GM19324 (cell line): ENCODE measurements around the gene CD300A.
"Not testable (repeated sequence)": the region's sequence is repeated elsewhere in the genome, so short reads cannot be mapped to it uniquely, and the experiment has no call there.

Experiments used
- ATAC-seq: cut with Tn5 transposase; IDR thresholded peaks from one replicate; pipeline ENCODE4 v1.9.1; 2021; ENCODE audit warnings: mild to moderate bottlenecking, moderate library complexity; ENCODE audit not compliant: unreplicated experiment, low FRiP score

Gene CD300A

DNA sequence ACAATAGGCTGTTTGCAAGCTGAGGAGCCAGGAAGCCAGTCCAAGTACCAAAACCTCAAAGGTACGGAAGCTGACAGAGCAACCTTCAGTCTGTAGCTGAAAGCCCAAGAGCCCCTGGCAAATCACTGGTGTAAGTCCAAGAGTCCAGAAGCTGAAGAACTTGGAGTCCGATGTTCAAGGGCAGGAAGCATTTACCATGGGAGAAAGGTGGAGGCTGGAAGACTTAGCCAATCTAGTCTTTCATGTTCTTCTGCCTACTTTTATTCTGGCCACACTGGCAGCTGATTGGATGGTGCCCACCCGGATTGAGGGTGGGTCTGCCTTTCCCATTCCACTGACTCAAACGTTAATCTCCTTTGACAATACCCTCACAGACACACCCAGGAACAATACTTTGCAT, 49.5 kb downstream of the CD300A start:
- no peak for ATAC-seq

DNA sequence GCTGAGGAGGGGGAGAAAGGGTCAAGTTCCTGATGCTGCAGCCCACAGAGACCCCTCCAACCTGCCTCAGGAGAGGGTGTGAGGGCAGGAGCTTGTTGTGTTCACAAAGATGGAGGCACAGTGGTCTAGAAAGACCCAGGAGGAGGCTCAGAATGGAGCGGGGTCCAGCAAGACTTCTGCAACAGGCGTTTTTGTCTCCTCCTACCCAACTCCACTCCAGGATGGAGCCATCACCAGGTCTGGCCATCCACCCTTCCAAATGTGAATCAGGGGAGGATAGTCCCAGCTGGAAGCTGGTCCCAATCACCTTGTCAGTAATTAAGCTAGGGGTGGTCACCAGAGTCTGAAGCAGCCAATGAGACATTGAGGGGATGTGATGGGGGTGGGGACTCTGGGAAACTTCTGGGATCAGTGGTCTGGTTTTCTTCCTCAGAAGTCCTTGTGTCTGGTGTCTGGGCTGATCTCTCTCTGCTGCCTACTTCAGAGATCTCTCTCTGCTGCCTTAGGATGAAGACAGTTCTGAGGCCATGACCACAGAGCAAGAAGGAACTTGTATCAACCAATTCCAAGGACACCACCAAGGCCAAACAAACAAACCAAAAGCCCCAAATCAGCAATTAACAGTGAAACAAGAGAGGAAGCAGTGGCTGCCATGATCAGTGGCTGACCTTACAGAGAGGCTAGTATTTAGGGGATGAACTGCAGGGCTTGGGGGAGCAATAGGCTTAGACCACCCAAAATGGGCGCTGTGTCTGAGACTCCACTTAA, 50.3 kb downstream of the CD300A start:
- no peak for ATAC-seq

- ATAC-seq, result not testable (repeated sequence)
Measured at GRCh38 chr17:74518413-74518981, 52.1 kb downstream of the CD300A start.

DNA sequence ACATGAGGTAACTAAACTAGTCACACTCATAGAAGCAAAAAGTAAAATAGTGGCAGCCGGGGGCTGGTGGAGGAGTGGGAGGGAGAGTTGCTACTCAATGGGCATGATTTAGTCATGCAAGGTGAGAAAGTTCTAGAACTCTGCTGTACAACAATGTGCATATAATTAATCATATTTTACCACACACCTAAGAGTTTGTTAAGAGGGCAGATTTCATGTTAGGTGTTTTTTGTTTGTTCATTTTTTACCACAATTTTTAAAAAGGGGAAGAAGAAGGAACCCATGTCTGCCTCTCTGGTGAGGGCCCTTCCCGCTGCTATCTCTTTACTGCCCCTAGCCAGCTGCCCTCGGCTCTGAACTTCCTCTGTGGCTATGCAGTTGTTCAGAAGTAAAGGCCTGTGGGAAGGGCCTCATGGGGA, 53.6 kb downstream of the CD300A start:
- ATAC-seq, result no peak

DNA sequence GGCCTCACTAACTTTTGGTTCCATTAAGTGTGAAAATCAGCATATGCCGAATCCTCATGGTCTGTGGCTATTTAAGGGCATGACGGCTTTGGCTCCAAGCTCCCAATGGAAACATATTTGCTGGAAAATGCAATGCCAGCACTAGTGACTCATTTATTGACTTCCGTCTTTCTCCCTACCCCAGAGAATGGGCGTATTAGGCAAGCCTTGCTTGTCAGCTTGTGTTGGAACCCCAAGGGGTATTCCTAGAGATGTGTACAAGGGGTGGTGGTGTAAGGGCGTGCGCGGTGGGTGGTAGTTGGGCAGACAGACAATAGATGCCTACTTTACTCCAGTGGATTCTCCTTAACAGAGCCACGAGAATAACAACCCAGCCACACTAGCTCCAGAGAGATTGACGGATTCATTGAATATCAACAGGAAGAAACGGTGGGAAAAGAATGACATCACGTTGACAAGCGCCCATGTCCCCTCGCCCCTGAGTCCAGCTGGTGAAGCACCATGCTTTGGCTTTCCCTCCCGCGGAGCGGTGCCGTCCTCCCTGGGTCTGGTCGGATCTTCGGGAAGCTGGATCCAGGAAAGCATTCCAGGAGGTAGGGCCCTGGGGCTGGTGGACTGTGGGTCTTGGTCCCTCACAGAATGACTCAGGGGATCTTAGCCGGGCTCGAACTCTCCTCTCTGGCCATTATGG, 54.5 kb downstream of the CD300A start:
- no peak for ATAC-seq

- no peak for ATAC-seq
Measured at GRCh38 chr17:74521701-74522201, 55.3 kb downstream of the CD300A start.

DNA sequence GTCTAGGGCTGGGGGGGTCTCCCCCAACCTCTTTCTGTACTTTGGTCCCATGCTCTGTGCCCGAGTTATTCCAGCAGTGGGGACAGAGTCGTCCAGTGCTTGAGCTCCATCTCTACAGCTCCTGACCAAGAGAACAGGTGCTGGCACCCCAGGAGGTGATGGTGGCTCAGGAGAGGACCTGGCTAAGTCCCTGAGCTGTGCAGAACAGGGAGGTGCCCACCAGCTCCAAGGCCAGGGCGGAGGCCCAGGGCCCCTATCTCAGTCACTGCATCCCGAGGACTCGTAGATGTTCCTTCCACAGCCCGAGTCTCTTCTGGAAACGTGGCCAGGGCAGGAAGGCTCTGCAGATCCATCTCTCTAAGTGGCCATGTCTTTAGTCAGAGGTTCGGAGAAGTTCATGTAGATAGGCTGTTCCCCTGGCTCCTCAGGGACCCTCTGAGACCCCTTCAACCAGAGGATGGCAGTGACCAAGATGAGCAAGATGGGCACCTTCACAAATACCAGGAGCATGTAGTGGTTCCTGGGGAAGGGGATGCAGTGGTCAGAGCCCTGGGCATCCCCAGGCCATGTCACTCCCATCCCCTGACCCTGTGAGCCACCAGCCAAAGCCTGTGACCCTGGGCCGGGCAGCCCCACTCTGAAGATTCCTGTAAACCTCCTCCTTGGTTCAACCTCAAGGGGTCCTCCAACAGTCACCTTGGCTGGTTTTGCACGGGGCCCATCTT, 56.1 kb downstream of the CD300A start:
- no peak for ATAC-seq

GRCh38 chr17:74523308-74523707, 56.9 kb downstream of the CD300A start:
- no peak for ATAC-seq

GRCh38 chr17:74524653-74525464, 58.4 kb downstream of the CD300A start:
- no peak for ATAC-seq

- no peak for ATAC-seq
Measured at GRCh38 chr17:74525465-74525725, 59.0 kb downstream of the CD300A start.

GRCh38 chr17:74525781-74526288, 59.4 kb downstream of the CD300A start:
- no peak for ATAC-seq

DNA sequence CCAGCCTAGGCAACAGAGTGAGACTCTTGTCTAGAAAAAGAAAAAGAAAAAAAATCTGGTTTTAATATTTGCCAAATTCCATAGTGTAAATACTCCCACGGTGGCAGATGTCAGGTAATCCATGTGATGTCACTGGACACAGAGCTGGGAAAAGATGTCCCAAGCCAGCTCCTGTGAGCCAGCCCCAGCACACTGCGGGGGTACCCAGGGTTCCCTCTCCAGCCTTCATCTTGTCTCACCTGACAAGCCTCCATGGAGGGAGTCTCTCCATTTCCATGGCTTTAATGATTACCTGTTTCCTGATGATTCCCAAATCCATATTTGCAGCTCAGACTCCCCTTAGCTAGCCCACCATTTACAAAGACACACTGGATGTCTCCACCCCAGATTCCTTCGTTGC, 60.2 kb downstream of the CD300A start:
- ATAC-seq, result no peak

GRCh38 chr17:74527081-74527480, 60.6 kb downstream of the CD300A start:
- no peak for ATAC-seq

DNA sequence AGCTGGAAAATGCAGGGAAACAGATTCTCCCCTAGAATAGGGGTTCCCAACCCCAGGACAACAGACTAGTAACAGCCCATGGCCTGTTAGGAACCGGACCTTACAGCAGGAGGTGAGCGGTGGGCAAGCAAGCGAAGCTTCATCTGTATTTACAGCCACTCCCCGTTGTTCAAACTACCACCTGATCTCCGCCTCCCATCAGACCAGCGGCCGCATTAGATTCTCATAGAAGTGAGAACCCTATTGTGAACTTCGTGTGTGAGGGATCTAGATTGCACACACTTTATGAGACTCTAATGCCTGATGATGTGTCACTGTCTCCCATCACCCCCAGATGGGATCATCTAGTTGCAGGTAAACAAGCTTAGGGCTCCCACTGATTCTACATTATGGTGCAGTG, 61.3 kb downstream of the CD300A start:
- no peak for ATAC-seq

GRCh38 chr17:74528491-74529199, 62.2 kb downstream of the CD300A start:
- ATAC-seq, result no peak

DNA sequence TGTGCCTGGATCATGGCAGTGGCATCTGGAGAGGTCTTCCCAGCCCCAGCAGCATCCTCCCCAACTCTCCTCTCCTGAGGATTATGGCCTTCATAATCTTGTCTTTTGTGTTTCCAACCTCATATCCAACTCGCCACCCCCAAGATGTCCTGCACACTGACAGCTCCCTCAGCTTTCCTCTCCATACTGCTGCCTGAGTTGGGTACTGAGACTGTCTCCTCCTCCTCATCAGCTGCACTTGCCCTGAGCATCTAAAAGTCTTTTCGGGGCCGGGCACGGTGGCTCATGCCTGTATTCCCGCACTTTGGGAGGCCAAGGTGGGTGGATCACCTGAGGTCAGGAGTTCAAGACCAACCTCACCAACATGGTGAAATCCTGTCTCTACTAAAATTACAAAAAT, 62.8 kb downstream of the CD300A start:
- no peak for ATAC-seq

- ATAC-seq, result no peak
Measured at GRCh38 chr17:74530831-74531150, 64.4 kb downstream of the CD300A start.

DNA sequence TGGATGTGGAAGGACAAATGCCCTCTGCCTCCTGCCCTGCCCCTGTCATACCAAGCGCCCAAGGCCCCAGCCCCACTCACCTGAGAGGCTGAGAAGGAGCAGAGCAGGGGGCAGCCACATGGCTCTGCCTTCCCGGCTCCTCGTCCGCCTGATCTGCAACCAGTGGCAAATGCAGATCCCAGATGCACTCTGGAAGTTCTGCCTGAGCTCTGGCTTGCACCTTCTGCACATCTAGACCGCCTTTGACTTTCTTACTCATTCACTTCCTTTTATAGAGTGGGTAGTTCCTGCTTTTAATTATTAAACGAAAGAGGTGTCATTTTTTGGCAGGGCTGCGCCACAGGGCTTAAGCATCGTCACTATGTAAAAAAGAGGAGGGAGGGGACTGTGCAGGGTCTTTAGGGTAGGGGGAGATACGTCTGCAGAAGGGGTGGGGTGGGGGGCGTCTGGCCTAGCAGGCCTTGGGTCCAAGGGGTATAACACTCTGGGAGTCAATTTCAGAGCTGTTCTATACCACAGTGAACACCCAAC, 64.9 kb downstream of the CD300A start, which contains the start of gene CD300LB:
Gene CD300LB (minus strand): TSS at position 245 of the 531 bp plus-strand sequence. CDS start 125 bp downstream, at position 120.
- ATAC-seq, result no peak

DNA sequence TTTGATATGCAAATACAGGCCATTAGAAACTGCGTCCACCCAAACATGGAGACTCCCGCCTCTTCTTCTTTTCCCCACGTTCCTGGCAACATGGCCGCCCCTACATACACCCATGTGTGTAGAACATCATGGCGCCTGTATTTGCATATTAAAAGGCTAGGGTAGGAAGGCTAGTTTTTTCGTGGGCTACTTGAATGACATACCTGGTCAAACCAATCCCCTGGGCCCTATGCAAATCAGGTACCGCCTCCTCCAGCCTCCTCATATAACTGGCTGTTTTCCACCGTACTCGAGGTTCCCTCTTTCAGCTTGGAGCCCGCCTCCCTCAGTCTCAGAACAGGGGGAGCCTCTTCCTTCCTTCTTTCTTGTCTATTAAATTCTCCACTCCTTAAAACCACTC, 65.7 kb downstream of the CD300A start:
- ATAC-seq, result no peak
